NCI-H526 (cell line): ENCODE measurements around the gene KATNAL2.
A peak's percentile ranks its signal among the peaks of the same experiment; 100 is the strongest.

ENCODE experiments used
- DNase-seq, 2 experiments: peaks; one replicate each; lab custom pipeline; 2025; lab: John Stamatoyannopoulos, UW

The KATNAL2 gene

GRCh38 chr18:47035156-47035671, 117.8 kb downstream of the KATNAL2 start, which contains the start of gene ELOA2:
Gene ELOA2, minus strand, starts transcription at chr18:47035621. Its CDS starts 357 bp downstream, at chr18:47035264.
- no peak for DNase-seq

- DNase-seq, result peak in 1 of 2 experiments; percentile 47
Measured at GRCh38 chr18:47036298-47036874, 119.0 kb downstream of the KATNAL2 start.

- no peak for DNase-seq
Measured at GRCh38 chr18:47036927-47037578, 119.7 kb downstream of the KATNAL2 start.

- DNase-seq, result no peak
Measured at GRCh38 chr18:47040982-47041381, 123.6 kb downstream of the KATNAL2 start.

- DNase-seq, result peak; percentile 7 to 59
Measured at GRCh38 chr18:47050468-47050867, 133.1 kb downstream of the KATNAL2 start.

GRCh38 chr18:47054369-47054768, 137.0 kb downstream of the KATNAL2 start:
- no peak for DNase-seq

- DNase-seq, result no peak
Measured at GRCh38 chr18:47062471-47062870, 145.1 kb downstream of the KATNAL2 start.

- no peak for DNase-seq
Measured at GRCh38 chr18:47063096-47063495, 145.7 kb downstream of the KATNAL2 start.

GRCh38 chr18:47067648-47068047, 150.2 kb downstream of the KATNAL2 start:
- no peak for DNase-seq

- no peak for DNase-seq
Measured at GRCh38 chr18:47075098-47075883, 157.9 kb downstream of the KATNAL2 start.

GRCh38 chr18:47077111-47077510, 159.7 kb downstream of the KATNAL2 start:
- no peak for DNase-seq

- DNase-seq, result no peak
Measured at GRCh38 chr18:47080872-47081271, 163.5 kb downstream of the KATNAL2 start.

GRCh38 chr18:47081578-47081977, 164.2 kb downstream of the KATNAL2 start:
- no peak for DNase-seq

- no peak for DNase-seq
Measured at GRCh38 chr18:47087676-47088075, 170.3 kb downstream of the KATNAL2 start.

GRCh38 chr18:47095810-47096209, 178.4 kb downstream of the KATNAL2 start:
- DNase-seq, result no peak

- DNase-seq, result peak; percentile 19 to 71
Measured at GRCh38 chr18:47100212-47100831, 182.9 kb downstream of the KATNAL2 start.

GRCh38 chr18:47108373-47108772, 191.0 kb downstream of the KATNAL2 start:
- DNase-seq, result no peak

GRCh38 chr18:47108998-47109405, 191.6 kb downstream of the KATNAL2 start:
- no peak for DNase-seq

GRCh38 chr18:47109720-47110119, 192.3 kb downstream of the KATNAL2 start:
- no peak for DNase-seq

GRCh38 chr18:47110492-47111274, 193.3 kb downstream of the KATNAL2 start:
- no peak for DNase-seq

- no peak for DNase-seq
Measured at GRCh38 chr18:47113796-47114540, 196.6 kb downstream of the KATNAL2 start.
